A549 (cell line): Measurements from ENCODE around the gene SPECC1L. TPM values are rescaled to one million over a fixed set of nuclear protein-coding genes. Genes with fewer than 3 reads are reported as not detected.

ENCODE experiments used
- ATAC-seq, 2 experiments: fragments of 200-7000 bp in 1 of 2; fragments of >200 bp in 1 of 2; cut with Nextera tagmentation in 1 of 2; cut with Tn5 transposase in 1 of 2; 3 replicates each; pipeline versions ENCODE4 v1.8.0 to v1.9.1; 2018 to 2020; ENCODE audit warnings: mild to moderate bottlenecking in 1 of 2, moderate library complexity in 1 of 2
- CTCF ChIA-PET: fragments of 300-600 bp; sonication (Branson Sonifier 250); formaldehyde crosslinking; extraction: SDS; loops from one replicate; lab custom pipeline; 2021; ENCODE audit warnings: antibody characterized with exemption, inconsistent platforms; lab: Yijun Ruan, JAX
- POLR2A ChIA-PET: fragments of 350-600 bp; formaldehyde crosslinking; extraction: SDS; loops from one replicate; lab custom pipeline; 2021; ENCODE audit warnings: antibody characterized with exemption, inconsistent platforms; lab: Yijun Ruan, JAX
- DNase-seq, 2 experiments: peaks; one replicate each; pipeline versions ENCODE4 v3.0.0 to v3.0.0-alpha.2; 2011 to 2016; ENCODE audit warnings: low read depth in 1 of 2, low spot score in 1 of 2
- FAIRE-seq: peaks from 2 replicates; lab custom pipeline; 2011; peaks lifted over from hg19 to GRCh38; lab: Jason Lieb, UNC
- H3K27ac ChIP-seq, 2 experiments: fragments of >200 bp; sonication (Bioruptor Twin); formaldehyde crosslinking; 3 replicates each; pipeline ENCODE4 v1.5.1; 2016 to 2017
- H3K4me1 ChIP-seq: fragments of >200 bp; sonication (Bioruptor Twin); formaldehyde crosslinking; 3 replicates; pipeline ENCODE4 v1.6.1; 2016
- H3K4me2 ChIP-seq: fragments of >200 bp; sonication (Bioruptor Twin); formaldehyde crosslinking; 3 replicates; pipeline ENCODE4 v1.6.1; 2016
- H3K4me3 ChIP-seq: fragments of >200 bp; sonication (Bioruptor Twin); formaldehyde crosslinking; 3 replicates; pipeline ENCODE4 v1.5.1; 2016
- H3K9me3 ChIP-seq: fragments of >200 bp; sonication (Bioruptor Twin); formaldehyde crosslinking; 3 replicates; pipeline ENCODE4 v1.6.1; 2016
- ATOH8 ChIP-seq: fragments of 250-450 bp; sonication (Bioruptor Pico); IDR thresholded peaks from 2 replicates; pipeline ENCODE4 v1.5.0; 2020; ENCODE audit warnings: low read depth, mild to moderate bottlenecking, moderate library complexity
- BHLHE40 ChIP-seq: IDR thresholded peaks from 2 replicates; pipeline ENCODE4 v1.6.1; 2012; ENCODE audit warnings: low read depth, low read length, inconsistent platforms
- CBX8 ChIP-seq: fragments of 200-600 bp; sonication (generic); IDR thresholded peaks from 2 replicates; pipeline ENCODE4 v1.6.1; 2016
- CEBPB ChIP-seq, 2 experiments: fragments of >200 bp in 1 of 2; sonication (Bioruptor Twin) in 1 of 2; formaldehyde crosslinking in 1 of 2; IDR thresholded peaks; 2 replicates each; pipeline ENCODE4 v1.6.1; 2012 to 2016
- EP300 ChIP-seq, 2 experiments: fragments of >200 bp; sonication (Bioruptor Twin); formaldehyde crosslinking; IDR thresholded peaks; 2 replicates in 1 of 2; 3 replicates in 1 of 2; pipeline ENCODE4 v1.6.1; 2016 to 2017
- FOSB ChIP-seq: fragments of 250-450 bp; sonication (Bioruptor Pico); IDR thresholded peaks from 2 replicates; pipeline ENCODE4 v1.5.0; 2020; ENCODE audit warnings: mild to moderate bottlenecking, moderate library complexity
- GATA3 ChIP-seq: IDR thresholded peaks from 2 replicates; pipeline ENCODE4 v1.6.1; 2012; ENCODE audit warnings: borderline replicate concordance
- HEYL ChIP-seq: fragments of 250-450 bp; sonication (Bioruptor Pico); IDR thresholded peaks from 2 replicates; pipeline ENCODE4 v1.8.0; 2021; ENCODE audit warnings: mild to moderate bottlenecking, moderate library complexity
- HMGXB4 ChIP-seq: fragments of 250-450 bp; sonication (Bioruptor Pico); IDR thresholded peaks from 2 replicates; pipeline ENCODE4 v1.5.0; 2021; ENCODE audit warnings: mild to moderate bottlenecking, moderate library complexity, borderline replicate concordance
- HOXB13 ChIP-seq: fragments of 250-450 bp; sonication (Bioruptor Pico); IDR thresholded peaks from 2 replicates; pipeline ENCODE4 v1.5.0; 2020; ENCODE audit warnings: low read depth, mild to moderate bottlenecking, moderate library complexity
- JUN ChIP-seq, 2 experiments: fragments of >200 bp; sonication (Bioruptor Twin); formaldehyde crosslinking; IDR thresholded peaks; 2 replicates in 1 of 2; 3 replicates in 1 of 2; pipeline ENCODE4 v1.6.1; 2016 to 2017
- JUNB ChIP-seq: fragments of >200 bp; sonication (Bioruptor Twin); formaldehyde crosslinking; IDR thresholded peaks from 2 replicates; pipeline ENCODE4 v1.6.1; 2016
- KDM1A ChIP-seq: fragments of 200-600 bp; sonication (generic); IDR thresholded peaks from 2 replicates; pipeline ENCODE4 v1.6.1; 2016; ENCODE audit warnings: low read depth, mild to moderate bottlenecking
- KDM5A ChIP-seq: fragments of 200-600 bp; sonication (generic); IDR thresholded peaks from 2 replicates; pipeline ENCODE4 v1.6.1; 2016; ENCODE audit warnings: antibody characterized with exemption, mild to moderate bottlenecking
- NR3C1 ChIP-seq: fragments of >200 bp; sonication (Bioruptor Twin); formaldehyde crosslinking; IDR thresholded peaks from 3 replicates; pipeline ENCODE4 v1.6.1; 2017
- PBX3 ChIP-seq: IDR thresholded peaks from 2 replicates; pipeline ENCODE4 v1.6.1; 2012
- PHF8 ChIP-seq: fragments of 200-600 bp; sonication (generic); IDR thresholded peaks from 2 replicates; pipeline ENCODE4 v1.6.1; 2016; ENCODE audit warnings: low read depth, mild to moderate bottlenecking, antibody characterized with exemption, moderate library complexity, borderline replicate concordance
- RCOR1 ChIP-seq: fragments of 150-350 bp; IDR thresholded peaks from 2 replicates; pipeline ENCODE4 v1.6.1; 2014; ENCODE audit warnings: antibody characterized with exemption, low read length, low read depth
- TFCP2L1 ChIP-seq: fragments of 250-450 bp; sonication (Bioruptor Pico); IDR thresholded peaks from 2 replicates; pipeline ENCODE4 v1.5.0; 2021; ENCODE audit warnings: mild to moderate bottlenecking
- USF2 ChIP-seq: fragments of 450-650 bp; IDR thresholded peaks from 2 replicates; pipeline ENCODE4 v1.6.1; 2014; ENCODE audit warnings: antibody characterized with exemption
- ZNF302 ChIP-seq: fragments of 250-450 bp; sonication (Bioruptor Pico); IDR thresholded peaks from 2 replicates; pipeline ENCODE4 v1.9.0; 2021; ENCODE audit warnings: inconsistent platforms, mild to moderate bottlenecking, moderate library complexity
- WGBS: methylation state at CpG from one replicate; pipeline ENCODE4 v1.1.6; 2017; ENCODE audit errors: missing lambda C conversion rate; 5-methylcytosine and 5-hydroxymethylcytosine counted together
- polyA plus RNA-seq, 4 experiments: library from polyadenylated mRNA; depleted of rRNA in 3 of 4; stranded (reverse); fragments of >200 nt; fragmentation: RNase III in 1 of 4; extraction: RNeasy Plus Mini Kit Qiagen cat#74134 plus additional on column Dnase treatment in 1 of 4; gene quantifications; 2 replicates in 3 of 4; 3 replicates in 1 of 4; pipeline ENCODE4 v1.2.3, GENCODE V29; 2011 to 2017

Gene SPECC1L
- polyA plus RNA-seq, 2 of the 4 experiments (the other 2 are of a cell fraction) = 14.8 to 25.2 TPM

GRCh38 chr22:24370401-24370800, 99.8 kb downstream of the SPECC1L start:
- POLR2A ChIA-PET = no interaction called here
- ATAC-seq (no peak), FAIRE-seq (no peak), DNase-seq (no peak)
- no peaks in the 10 kb centered on the region for H3K9me3 ChIP-seq
- H3K4me1 ChIP-seq = peaks cover 17% of the 10 kb centered on the region
- 85% methylated on average over 2 of the region's 2 CpGs for WGBS
- no peak overlapping the region for H3K4me3 ChIP-seq
- no peak for TF ChIP-seq CBX8
- no peak for TF ChIP-seq ATOH8 (CRISPR knock-in tag)
- no peak for TF ChIP-seq KDM5A
- no peak for TF ChIP-seq HOXB13 (CRISPR knock-in tag)
- TF ChIP-seq TFCP2L1 (CRISPR knock-in tag) = no peak
- TF ChIP-seq FOSB (CRISPR knock-in tag) = no peak
- TF ChIP-seq HEYL (CRISPR knock-in tag) = no peak
- H3K27ac ChIP-seq = no peak overlapping the region
- CTCF ChIA-PET = no interaction called here
- H3K4me2 ChIP-seq = no peak overlapping the region

GRCh38 chr22:24376002-24376401, 105.4 kb downstream of the SPECC1L start:
- no peak for ATAC-seq
- Histone ChIP-seq H3K4me2 (no peak overlapping the region), H3K4me1 (no peaks in the 10 kb centered on the region), H3K4me3 (no peak overlapping the region), H3K9me3 (no peaks in the 10 kb centered on the region), H3K27ac (no peak overlapping the region)
- DNase-seq = no peak
- ChIA-PET CTCF (no interaction called here), POLR2A (no interaction called here)
- 96% methylated on average over 2 of the region's 2 CpGs for WGBS
- no peak for FAIRE-seq
- TF ChIP-seq RCOR1 (no peak), USF2 (no peak), ATOH8 (CRISPR knock-in tag) (no peak), NR3C1 (no peak), KDM5A (no peak), KDM1A (no peak), JUN (IDR thresholded peaks at IDR 0.05) (no peak), BHLHE40 (no peak), JUNB (no peak), HMGXB4 (CRISPR knock-in tag) (no peak), EP300 (IDR thresholded peaks at IDR 0.05) (no peak), GATA3 (no peak), ZNF302 (no peak), PBX3 (no peak), CEBPB (IDR thresholded peaks at IDR 0.05) (no peak), PHF8 (no peak), FOSB (CRISPR knock-in tag) (no peak)
